Ectodermal cell (in vitro differentiated cells): ENCODE measurements around the gene NR5A2.

ENCODE experiments used
- H3K27ac ChIP-seq: 2 replicates; pipeline ENCODE4 v1.7.0; 2013; ENCODE audit warnings: mild to moderate bottlenecking, low read depth, low read length; ENCODE audit not compliant: insufficient read depth, poor library complexity, severe bottlenecking
- H3K27me3 ChIP-seq: 2 replicates; pipeline ENCODE4 v1.7.0; 2013; ENCODE audit warnings: mild to moderate bottlenecking, low read length; ENCODE audit not compliant: insufficient read depth, control insufficient read depth, poor library complexity, severe bottlenecking
- H3K36me3 ChIP-seq: one replicate; pipeline ENCODE4 v1.7.0; 2013; ENCODE audit warnings: low read length; ENCODE audit not compliant: control insufficient read depth, insufficient read depth
- H3K4me1 ChIP-seq: one replicate; pipeline ENCODE4 v1.7.0; 2013; ENCODE audit warnings: low read length; ENCODE audit not compliant: control insufficient read depth, insufficient read depth
- H3K4me3 ChIP-seq: 2 replicates; pipeline ENCODE4 v1.7.0; 2013; ENCODE audit warnings: low read depth, low read length, control low read depth; ENCODE audit not compliant: insufficient read depth
- H3K9me3 ChIP-seq: 2 replicates; pipeline ENCODE4 v1.7.0; 2013; ENCODE audit warnings: mild to moderate bottlenecking, low read length, moderate library complexity; ENCODE audit not compliant: control insufficient read depth
- WGBS, 2 experiments: methylation state at CpG; one replicate each; pipeline ENCODE4 v1.1.7; 2013; ENCODE audit warnings: missing lambda C conversion rate in 2 of 2; 5-methylcytosine and 5-hydroxymethylcytosine counted together

NR5A2 gene

GRCh38 chr1:200174525-200175295 lies 147.2 kb downstream of the NR5A2 start:
- Histone ChIP-seq H3K9me3 (no peaks in the 10 kb centered on the region), H3K4me1 (no peaks in the 10 kb centered on the region), H3K27me3 (no peaks in the 10 kb centered on the region), H3K27ac (no peak overlapping the region), H3K36me3 (no peaks in the 10 kb centered on the region), H3K4me3 (no peak overlapping the region)
- WGBS, 2 experiments: 87 to 96% methylated on average over 3 to 5 of the region's 5 CpGs

- Histone ChIP-seq H3K36me3 (no peaks in the 10 kb centered on the region), H3K27me3 (no peaks in the 10 kb centered on the region), H3K9me3 (no peaks in the 10 kb centered on the region), H3K4me1 (no peaks in the 10 kb centered on the region), H3K27ac (no peak overlapping the region), H3K4me3 (no peak overlapping the region)
- 71 to 73% methylated on average over 7 of the region's 7 CpGs for WGBS, 2 experiments
Observed at GRCh38 chr1:200176181-200176580, 148.7 kb downstream of the NR5A2 start.

GRCh38 chr1:200176798-200177197 lies 149.3 kb downstream of the NR5A2 start:
- Histone ChIP-seq H3K27me3 (no peaks in the 10 kb centered on the region), H3K4me1 (no peaks in the 10 kb centered on the region), H3K27ac (no peak overlapping the region), H3K4me3 (no peak overlapping the region), H3K36me3 (no peaks in the 10 kb centered on the region), H3K9me3 (no peaks in the 10 kb centered on the region)
- WGBS, 2 experiments: 91 to 95% methylated on average over 8 of the region's 8 CpGs

GRCh38 chr1:200178340-200178739 lies 150.8 kb downstream of the NR5A2 start:
- Histone ChIP-seq H3K27me3 (no peaks in the 10 kb centered on the region), H3K9me3 (no peaks in the 10 kb centered on the region), H3K27ac (no peak overlapping the region), H3K4me3 (no peak overlapping the region), H3K4me1 (no peaks in the 10 kb centered on the region), H3K36me3 (no peaks in the 10 kb centered on the region)
- 96 to 98% methylated on average over 2 of the region's 2 CpGs for WGBS, 2 experiments

- Histone ChIP-seq H3K4me3 (no peak overlapping the region), H3K9me3 (no peaks in the 10 kb centered on the region), H3K4me1 (no peaks in the 10 kb centered on the region), H3K27ac (no peak overlapping the region), H3K27me3 (no peaks in the 10 kb centered on the region), H3K36me3 (no peaks in the 10 kb centered on the region)
- 94% methylated on average over 7 to 8 of the region's 8 CpGs for WGBS, 2 experiments
Observed at GRCh38 chr1:200179126-200179780, 151.7 kb downstream of the NR5A2 start.

- no peak overlapping the region for H3K27ac ChIP-seq
- 93 to 94% methylated on average over 4 of the region's 4 CpGs for WGBS, 2 experiments
Observed at GRCh38 chr1:200179781-200180160, 152.3 kb downstream of the NR5A2 start.

GRCh38 chr1:200180821-200181220 lies 153.3 kb downstream of the NR5A2 start:
- H3K4me3 ChIP-seq: no peak overlapping the region
- no peaks in the 10 kb centered on the region for H3K9me3 ChIP-seq
- 94 to 95% methylated on average over 4 of the region's 4 CpGs for WGBS, 2 experiments
- H3K4me1 ChIP-seq: no peaks in the 10 kb centered on the region
- no peak overlapping the region for H3K27ac ChIP-seq
- no peaks in the 10 kb centered on the region for H3K36me3 ChIP-seq
- H3K27me3 ChIP-seq: no peaks in the 10 kb centered on the region

More at GRCh38 chr1:200179781-200180160, 152.3 kb downstream of the NR5A2 start:
- Histone ChIP-seq H3K4me3 (no peak overlapping the region), H3K36me3 (no peaks in the 10 kb centered on the region), H3K9me3 (no peaks in the 10 kb centered on the region), H3K4me1 (no peaks in the 10 kb centered on the region), H3K27me3 (no peaks in the 10 kb centered on the region)

GRCh38 chr1:200181861-200182260 lies 154.4 kb downstream of the NR5A2 start:
- Histone ChIP-seq H3K27me3 (no peaks in the 10 kb centered on the region), H3K4me3 (no peak overlapping the region), H3K27ac (no peak overlapping the region), H3K36me3 (no peaks in the 10 kb centered on the region), H3K9me3 (no peaks in the 10 kb centered on the region), H3K4me1 (no peaks in the 10 kb centered on the region)
- WGBS, 2 experiments: 94 to 97% methylated on average over 3 of the region's 3 CpGs

- H3K9me3 ChIP-seq: no peaks in the 10 kb centered on the region
- no peaks in the 10 kb centered on the region for H3K36me3 ChIP-seq
- no peak overlapping the region for H3K27ac ChIP-seq
- H3K4me1 ChIP-seq: no peaks in the 10 kb centered on the region
- no peak overlapping the region for H3K4me3 ChIP-seq
- WGBS, 2 experiments: 91 to 95% methylated on average over 7 of the region's 7 CpGs
- H3K27me3 ChIP-seq: no peaks in the 10 kb centered on the region
Observed at GRCh38 chr1:200182701-200183100, 155.2 kb downstream of the NR5A2 start.

- Histone ChIP-seq H3K9me3 (no peaks in the 10 kb centered on the region), H3K36me3 (no peaks in the 10 kb centered on the region), H3K27me3 (no peaks in the 10 kb centered on the region), H3K4me1 (no peaks in the 10 kb centered on the region), H3K4me3 (no peak overlapping the region), H3K27ac (no peak overlapping the region)
- WGBS, 2 experiments: 100% methylated on average over 1 of the region's 2 CpGs
Observed at GRCh38 chr1:200183637-200184036, 156.1 kb downstream of the NR5A2 start.
